Cerebellar cortex (tissue), 1 donor: Measurements from ENCODE around the gene SLC30A1.
A peak's percentile ranks its signal among the peaks of the same experiment; 100 is the strongest.
"Not testable (repeated sequence)": the region's sequence is repeated elsewhere in the genome, so short reads cannot be mapped to it uniquely, and the experiment has no call there.

ENCODE experiments used
- DNase-seq: peaks from one replicate; pipeline ENCODE4 v3.0.0-alpha.2; 2015; ENCODE audit warnings: low spot score

Gene SLC30A1

DNA sequence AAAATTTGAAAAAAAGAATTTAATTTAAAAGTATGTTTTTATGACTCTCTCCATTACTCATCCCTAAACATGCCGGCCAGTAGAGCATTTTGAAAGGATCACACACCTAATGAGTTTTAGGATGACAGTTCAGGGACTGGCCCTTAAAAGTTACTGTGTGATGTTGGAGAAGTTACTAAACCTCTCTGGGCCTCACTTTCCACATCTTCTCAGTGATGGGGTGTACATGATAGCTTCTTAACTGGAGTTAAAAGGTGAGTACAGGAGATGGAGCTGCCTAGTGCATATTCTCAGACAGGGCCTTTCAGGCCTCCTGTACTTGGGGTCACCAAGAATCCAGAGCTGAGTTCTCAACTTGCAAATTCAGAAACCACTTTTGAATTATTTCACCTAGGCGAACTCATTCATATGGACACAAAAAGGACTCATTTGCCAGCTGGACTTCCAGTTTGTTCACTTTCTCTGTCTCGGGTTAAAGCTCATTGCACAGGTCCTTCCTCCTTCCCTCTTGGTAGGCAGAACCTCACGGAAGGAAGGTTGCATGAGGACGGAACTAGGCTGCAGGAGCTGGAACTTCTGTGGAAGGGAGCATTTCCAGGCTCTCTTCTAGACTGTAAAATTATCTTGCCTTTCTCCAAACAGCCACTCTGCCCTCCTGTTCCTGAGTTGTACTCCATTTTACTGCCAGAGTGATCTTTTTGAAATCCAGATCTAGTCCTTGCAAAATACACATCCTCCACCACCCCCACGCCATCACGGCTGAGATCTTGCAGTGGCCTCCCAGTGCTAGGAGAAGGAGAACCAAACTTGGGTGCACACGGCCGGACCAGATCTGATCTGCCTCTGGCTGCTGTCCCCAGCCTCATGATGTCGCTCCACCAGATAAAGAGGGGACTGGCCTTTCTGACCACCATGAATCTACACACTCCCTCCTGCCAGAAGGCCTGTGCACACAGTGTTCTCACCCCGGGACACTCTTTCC, 4.3 kb upstream of the SLC30A1 start:
- DNase-seq: no peak

DNA sequence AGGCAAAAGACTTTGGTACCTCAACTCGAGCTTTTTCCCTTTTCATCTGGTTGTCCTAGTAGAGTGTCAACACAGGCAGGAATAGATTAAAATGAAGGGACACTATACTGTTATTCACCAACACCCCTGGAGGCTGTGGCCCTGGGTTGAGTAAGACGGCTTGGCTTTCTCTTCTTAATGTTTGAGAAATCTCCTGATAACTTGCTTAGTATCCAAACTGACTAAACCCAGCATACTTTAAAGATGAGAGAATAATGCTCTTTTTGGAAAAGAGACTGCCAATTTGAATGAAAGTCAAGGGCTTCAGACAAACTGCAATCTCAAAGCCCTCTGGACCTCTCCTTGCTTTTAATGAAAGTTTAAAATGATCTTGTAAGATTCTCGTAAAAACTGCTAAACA, 2.6 kb upstream of the SLC30A1 start:
- DNase-seq: no peak

DNA sequence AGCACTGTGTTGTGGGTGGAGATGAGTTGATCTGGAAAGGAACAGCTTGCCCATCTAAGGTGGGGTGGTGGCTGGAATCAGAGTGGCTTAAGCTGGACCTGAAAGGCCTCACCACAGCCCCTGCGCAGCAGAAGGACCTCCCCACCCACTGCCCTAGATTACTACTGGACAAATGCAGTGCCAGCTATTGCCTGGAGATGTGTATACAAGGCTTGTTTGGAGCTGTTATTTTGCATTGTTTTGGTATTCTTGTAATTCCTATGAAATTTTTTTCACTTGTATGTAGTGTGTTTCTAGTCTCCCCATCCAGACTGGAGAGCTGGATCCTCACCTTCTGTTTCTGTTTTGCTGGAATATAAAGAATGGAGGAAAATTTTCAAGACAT, 1.3 kb upstream of the SLC30A1 start:
- no peak for DNase-seq

- DNase-seq: peak; percentile 62
These were observed 710 bp upstream of the SLC30A1 start for GRCh38 chr1:211579440-211580302.

GRCh38 chr1:211577819-211578639, 932 bp downstream of the SLC30A1 start:
- DNase-seq: peak; percentile 52

GRCh38 chr1:211577277-211577818, 1.6 kb downstream of the SLC30A1 start:
- DNase-seq: peak; percentile 29

DNA sequence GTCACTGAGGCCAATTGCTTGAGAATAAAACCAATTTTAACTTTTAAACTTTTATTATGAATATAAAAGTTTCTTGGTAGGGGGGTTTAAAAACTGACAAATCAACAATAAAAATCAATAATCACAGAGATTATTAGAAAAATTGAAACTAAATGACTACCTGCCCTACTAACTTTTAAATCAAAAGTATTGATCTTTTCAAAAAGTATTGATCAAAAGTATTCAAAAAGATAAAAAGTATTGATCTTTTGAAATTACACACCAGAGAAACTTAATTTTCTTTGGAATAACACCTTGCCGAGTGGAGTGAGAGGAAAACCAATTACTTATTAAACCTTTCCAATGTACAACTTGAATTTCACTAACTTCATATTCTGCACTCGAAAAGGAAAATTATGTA, 2.2 kb downstream of the SLC30A1 start:
- DNase-seq: no peak

DNA sequence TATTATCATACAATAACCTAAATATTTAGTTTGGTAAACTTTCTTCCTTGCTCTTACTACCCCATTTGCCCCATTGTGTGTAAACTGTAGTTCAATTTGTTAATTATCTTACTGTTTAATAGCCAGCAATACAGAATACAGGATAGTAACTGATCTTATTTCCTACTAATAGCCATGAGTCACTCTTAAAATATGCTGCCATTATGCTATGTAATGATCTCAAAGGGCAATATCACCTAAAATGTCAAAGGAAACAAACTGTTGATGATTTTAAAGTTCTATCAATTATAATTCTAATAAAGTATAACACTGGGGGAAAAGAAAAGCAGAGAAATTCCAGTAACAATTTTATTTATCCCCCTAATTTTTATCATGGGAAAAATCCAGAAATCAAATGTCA, 4.3 kb downstream of the SLC30A1 start:
- DNase-seq: no peak

DNA sequence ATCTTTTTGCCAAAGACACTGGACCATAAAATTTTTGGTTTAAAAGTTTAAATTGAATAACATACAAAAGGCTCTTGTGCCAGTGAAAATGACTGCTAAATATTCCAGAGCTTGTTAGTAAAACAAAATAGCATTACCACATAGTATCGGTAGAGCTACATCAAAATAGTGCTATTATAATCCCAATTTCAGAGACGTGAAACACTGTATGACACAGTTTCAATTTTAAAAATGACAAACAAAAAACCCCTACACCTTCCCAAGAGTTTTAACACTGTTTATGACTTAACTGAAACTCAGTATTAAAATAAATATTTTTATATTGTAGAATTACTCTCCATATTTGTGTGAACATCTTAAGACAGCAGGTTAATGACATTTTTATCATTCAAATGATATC, 7.0 kb downstream of the SLC30A1 start:
- DNase-seq: no peak

GRCh38 chr1:211570378-211570777, 8.6 kb downstream of the SLC30A1 start:
- not testable (repeated sequence) for DNase-seq

DNA sequence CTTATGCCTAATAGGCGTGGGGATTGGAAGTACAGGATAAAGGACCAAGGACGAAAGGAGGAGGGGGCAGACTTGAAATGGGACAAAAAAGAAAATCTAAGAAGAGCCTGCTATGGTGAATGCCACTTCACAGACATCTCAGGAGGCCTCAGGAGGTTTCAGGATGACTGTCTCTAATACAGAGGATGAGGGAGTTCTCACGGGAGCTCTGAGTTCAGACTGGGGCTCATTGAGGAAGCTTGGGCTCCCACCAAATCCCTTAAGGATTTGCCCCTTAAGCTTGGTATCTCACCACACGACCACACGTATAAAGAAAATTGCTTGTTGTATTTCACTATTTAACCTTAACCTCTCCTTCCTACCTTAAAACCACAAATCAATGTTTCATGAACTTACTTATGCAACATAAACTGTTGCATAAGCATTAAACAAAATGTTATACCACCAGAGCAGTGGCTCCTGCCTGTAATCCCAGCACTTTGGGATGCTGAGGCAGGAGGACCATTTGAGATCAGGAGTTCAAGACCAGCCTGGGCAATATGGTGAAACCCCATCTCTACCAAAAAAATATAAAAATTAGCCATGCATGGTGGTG, 12.4 kb downstream of the SLC30A1 start:
- no peak for DNase-seq

DNA sequence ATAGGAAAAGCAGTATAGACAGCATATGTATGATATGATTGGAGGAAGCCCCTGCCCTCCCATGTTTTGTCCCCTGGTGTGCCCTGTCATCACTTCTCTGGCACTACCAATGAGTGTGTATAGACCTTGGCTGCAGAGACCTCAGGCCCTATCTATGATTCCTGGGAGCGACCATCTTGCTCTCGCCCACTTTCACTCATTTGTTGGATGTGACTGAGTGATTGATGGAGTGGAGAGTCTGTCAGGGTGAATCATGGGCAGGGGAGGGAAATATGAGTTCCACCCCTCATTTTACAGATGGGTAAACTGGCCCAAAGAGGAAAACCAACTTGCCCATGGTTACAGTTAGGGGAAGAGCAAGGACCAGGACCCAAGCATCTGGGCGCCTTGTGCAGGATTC, 14.9 kb downstream of the SLC30A1 start:
- DNase-seq: no peak

- DNase-seq: no peak
These were observed 19.5 kb downstream of the SLC30A1 start for GRCh38 chr1:211559222-211560010.

- DNase-seq: no peak
These were observed 20.9 kb downstream of the SLC30A1 start for GRCh38 chr1:211557894-211558625.

GRCh38 chr1:211553549-211553948, 25.4 kb downstream of the SLC30A1 start:
- DNase-seq: no peak

DNA sequence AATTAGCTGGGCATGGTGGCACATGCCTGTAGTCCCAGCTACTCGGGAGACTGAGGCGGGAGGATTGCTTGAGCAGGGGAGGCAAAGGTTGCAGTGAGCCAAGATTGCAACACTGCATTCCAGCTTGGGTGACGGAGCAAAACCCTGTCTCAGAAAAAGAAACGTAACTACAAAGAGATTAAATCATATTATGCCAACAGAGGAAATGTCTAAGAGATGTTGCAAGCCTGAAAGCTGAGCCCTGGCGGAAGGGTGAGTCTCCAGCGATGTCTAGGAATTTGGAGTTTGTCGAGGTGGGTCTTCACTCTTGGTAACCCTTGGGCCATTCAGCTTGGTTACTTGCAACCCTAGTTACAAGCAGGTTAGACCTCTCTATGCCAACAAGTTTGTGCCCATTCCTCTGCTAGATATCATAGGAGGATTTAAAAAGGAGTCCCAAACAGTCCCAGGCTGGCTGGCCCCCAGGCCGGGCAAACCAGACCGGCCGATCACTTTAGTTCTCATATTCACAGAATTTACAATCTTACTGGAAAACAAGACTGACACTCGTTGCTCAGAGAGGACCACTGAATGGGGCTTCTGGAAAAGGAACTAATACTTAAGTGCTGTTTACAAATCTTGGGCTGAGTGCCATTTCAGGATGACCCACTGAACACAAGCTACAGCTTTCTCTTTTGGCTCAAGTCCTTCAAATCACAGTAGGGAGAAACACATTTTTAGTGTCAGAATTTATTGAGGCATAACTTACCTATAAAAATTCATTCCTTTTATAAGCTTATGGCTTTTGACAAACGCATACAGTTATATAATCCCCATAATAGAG, 27.1 kb downstream of the SLC30A1 start:
- DNase-seq: no peak

- no peak for DNase-seq
These were observed 29.8 kb downstream of the SLC30A1 start for GRCh38 chr1:211549092-211549711.

GRCh38 chr1:211548321-211549091, 30.5 kb downstream of the SLC30A1 start:
- no peak for DNase-seq
